Right lobe of liver (tissue), 6 donors: ENCODE results near the gene PRXL2A. TPM values are rescaled to one million over a fixed set of nuclear protein-coding genes. Genes with fewer than 3 reads are reported as not detected.
A peak's percentile ranks its signal among the peaks of the same experiment; 100 is the strongest.
"Not testable (repeated sequence)": the region's sequence is repeated elsewhere in the genome, so short reads cannot be mapped to it uniquely, and the experiment has no call there.

Experiments
- ATAC-seq, 4 donors: fragments of 200-7000 bp; cut with Tn5 transposase; one replicate each; pipeline ENCODE4 v1.9.1; 2020; ENCODE audit warnings: mild to moderate bottlenecking in 4 of 4, moderate library complexity in 4 of 4
- DNase-seq, 3 donors: peaks; one replicate each; pipeline ENCODE4 v3.0.0-alpha.2; 2020
- H3K27ac ChIP-seq, 3 donors: fragments of 200-600 bp; one replicate each; pipeline ENCODE4 v1.8.0; 2022
- H3K27me3 ChIP-seq, 2 donors: fragments of 200-600 bp; one replicate each; pipeline ENCODE4 v1.8.0; 2022
- H3K36me3 ChIP-seq, 4 donors: fragments of 200-600 bp; sonication (generic) in 1 of 4; one replicate each; pipeline versions ENCODE4 v1.5.1 to v1.8.0; 2017 to 2022; ENCODE audit warnings: control low read depth in 1 of 4
- H3K4me1 ChIP-seq, 4 donors: fragments of 200-600 bp; sonication (generic) in 1 of 4; one replicate each; pipeline versions ENCODE4 v1.5.1 to v1.8.0; 2017 to 2022; ENCODE audit warnings: control low read depth in 1 of 4
- H3K4me3 ChIP-seq, 3 donors: fragments of 200-600 bp; one replicate each; pipeline ENCODE4 v1.8.0; 2022
- H3K9me3 ChIP-seq, 4 donors: fragments of 200-600 bp; sonication (generic) in 1 of 4; one replicate each; pipeline versions ENCODE4 v1.5.1 to v1.8.0; 2017 to 2022; ENCODE audit warnings: control low read depth in 1 of 4
- POLR2A ChIP-seq: fragments of 450-650 bp; IDR thresholded peaks from one replicate; pipeline ENCODE4 v1.6.1; 2017; ENCODE audit warnings: antibody characterized with exemption, mild to moderate bottlenecking
- WGBS: methylation state at CpG from one replicate; pipeline ENCODE4 v1.1.6; 2018; ENCODE audit warnings: low coverage, low lambda C conversion rate; ENCODE audit not compliant: insufficient coverage; ENCODE audit errors: missing lambda C conversion rate; 5-methylcytosine and 5-hydroxymethylcytosine counted together
- intact Hi-C, 2 donors: fragments of 100-400 bp; cut with DNase I; formaldehyde crosslinking; loops; one replicate each; pipeline versions ENCODE4 v1.11.2 to v1.14.1; 2022
- long read RNA-seq: library from polyadenylated mRNA; unstranded; transcript quantifications from one replicate; pipeline ENCODE4 v2.0.0, GENCODE V29; 2019
- total RNA-seq, 6 experiments: library from RNA; depleted of rRNA in 2 of 6; stranded (reverse); fragments of >200 nt in 2 of 6; fragmentation: NEBNext Ultra II Directional in 3 of 6; extraction: Animal tissue kit (Norgen Biotek cat#: 25700) in 3 of 6; gene quantifications; one replicate each; pipeline versions ENCODE4 v1.1.0 to v1.2.4, GENCODE V29; 2016 to 2023
- TF ChIP-seq, protein P1 (sequence below), 4 donors: fragments of 200-600 bp in 3 of 4; fragments of 450-650 bp in 1 of 4; IDR thresholded peaks; one replicate each; pipeline versions ENCODE4 v1.5.1 to v1.8.0; 2016 to 2022; ENCODE audit warnings: antibody characterized with exemption in 4 of 4, mild to moderate bottlenecking in 2 of 4
- donor health status: DM: no; HTN: yes; CAD: no.
- donor health status: DM: no; HTN: no; CAD: no.
- donor health status: DM: no; HTN: no; CAD: no.
- donor health status: DM: no; HTN: yes; CAD: no.
- donor health status: DM: no; HTN: yes; CAD: no.

The PRXL2A gene, protein sequence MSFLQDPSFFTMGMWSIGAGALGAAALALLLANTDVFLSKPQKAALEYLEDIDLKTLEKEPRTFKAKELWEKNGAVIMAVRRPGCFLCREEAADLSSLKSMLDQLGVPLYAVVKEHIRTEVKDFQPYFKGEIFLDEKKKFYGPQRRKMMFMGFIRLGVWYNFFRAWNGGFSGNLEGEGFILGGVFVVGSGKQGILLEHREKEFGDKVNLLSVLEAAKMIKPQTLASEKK
- total RNA-seq: 10 to 100 TPM; 41.3 to 89.8 (median 80.5) TPM
- long read RNA-seq, full-length matches to known transcripts: 41 of 47 reads
- long read RNA-seq, partial matches to known transcripts: 3 of 47 reads
- long read RNA-seq, other reads (novel, unspliced or antisense): 3 of 47 reads

DNA sequence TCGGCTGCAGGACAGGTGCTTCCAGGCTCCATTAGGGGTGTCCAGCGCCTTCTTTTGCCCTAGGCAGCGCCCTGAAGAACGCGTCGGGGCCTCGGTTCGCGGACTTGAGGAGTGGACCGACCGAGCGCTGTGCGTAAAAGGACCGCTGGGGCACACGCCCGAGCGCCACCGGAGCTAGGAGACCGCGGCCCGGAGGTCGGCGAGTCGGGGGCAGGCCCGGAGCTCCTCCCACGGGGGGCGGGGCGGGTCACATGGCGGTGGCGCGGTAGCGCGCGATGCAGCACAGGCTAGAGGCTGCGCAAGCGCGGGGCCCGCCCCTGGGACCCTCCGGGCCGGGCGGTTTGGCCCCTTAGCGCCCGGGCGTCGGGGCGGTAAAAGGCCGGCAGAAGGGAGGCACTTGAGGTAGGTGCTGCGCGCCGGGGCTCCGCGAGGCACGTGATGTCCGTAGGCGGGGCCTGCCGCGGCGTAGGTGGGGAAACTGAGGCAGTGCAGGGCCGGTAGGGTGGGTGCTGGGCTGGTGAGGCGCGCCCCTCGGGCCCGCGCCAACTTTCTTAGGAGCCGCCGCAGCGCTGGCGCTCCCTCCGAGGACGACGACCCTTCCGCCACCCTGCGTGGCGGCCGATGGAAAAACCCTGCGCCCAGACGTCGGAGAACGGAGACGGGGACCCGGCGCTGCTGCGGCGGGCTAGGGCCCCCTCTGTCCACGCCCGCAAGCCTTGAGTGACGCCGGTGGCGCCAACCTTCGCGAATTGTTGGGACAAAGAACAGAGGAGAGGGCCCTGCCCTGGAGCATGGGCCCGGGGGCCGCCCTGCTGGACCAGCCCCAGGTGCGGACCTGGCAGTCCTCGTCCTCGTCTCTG is at the start of gene PRXL2A:
PRXL2A (plus strand) TSS at position 310 of the 860 bp plus-strand sequence. CDS start 11,917 bp downstream, outside the sequence.
- Histone ChIP-seq H3K4me3 (peak within 1 kb of the TSS; percentile 69 to 96 (median 95)), H3K27ac (peak within 1 kb of the TSS; percentile 71 to 85 (median 82)), H3K9me3 (no peaks in the 10 kb centered on the region), H3K27me3 (no peaks in the 10 kb centered on the region), H3K4me1 (peaks cover 0 to 51% (median 21%) of the 10 kb centered on the region in 4 donors), H3K36me3 (no peaks in the 10 kb centered on the region)
- peak; percentile 94 for DNase-seq
- intact Hi-C loops: no loop called here
- WGBS: 2% methylated on average over 8 of the region's 96 CpGs
- ATAC-seq: peak; percentile 86 to 93 (median 89)
- TF ChIP-seq POLR2A: peak; percentile 64
- TF ChIP-seq, protein P1, sequence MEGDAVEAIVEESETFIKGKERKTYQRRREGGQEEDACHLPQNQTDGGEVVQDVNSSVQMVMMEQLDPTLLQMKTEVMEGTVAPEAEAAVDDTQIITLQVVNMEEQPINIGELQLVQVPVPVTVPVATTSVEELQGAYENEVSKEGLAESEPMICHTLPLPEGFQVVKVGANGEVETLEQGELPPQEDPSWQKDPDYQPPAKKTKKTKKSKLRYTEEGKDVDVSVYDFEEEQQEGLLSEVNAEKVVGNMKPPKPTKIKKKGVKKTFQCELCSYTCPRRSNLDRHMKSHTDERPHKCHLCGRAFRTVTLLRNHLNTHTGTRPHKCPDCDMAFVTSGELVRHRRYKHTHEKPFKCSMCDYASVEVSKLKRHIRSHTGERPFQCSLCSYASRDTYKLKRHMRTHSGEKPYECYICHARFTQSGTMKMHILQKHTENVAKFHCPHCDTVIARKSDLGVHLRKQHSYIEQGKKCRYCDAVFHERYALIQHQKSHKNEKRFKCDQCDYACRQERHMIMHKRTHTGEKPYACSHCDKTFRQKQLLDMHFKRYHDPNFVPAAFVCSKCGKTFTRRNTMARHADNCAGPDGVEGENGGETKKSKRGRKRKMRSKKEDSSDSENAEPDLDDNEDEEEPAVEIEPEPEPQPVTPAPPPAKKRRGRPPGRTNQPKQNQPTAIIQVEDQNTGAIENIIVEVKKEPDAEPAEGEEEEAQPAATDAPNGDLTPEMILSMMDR (IDR thresholded peaks at IDR 0.05): no peak

DNA sequence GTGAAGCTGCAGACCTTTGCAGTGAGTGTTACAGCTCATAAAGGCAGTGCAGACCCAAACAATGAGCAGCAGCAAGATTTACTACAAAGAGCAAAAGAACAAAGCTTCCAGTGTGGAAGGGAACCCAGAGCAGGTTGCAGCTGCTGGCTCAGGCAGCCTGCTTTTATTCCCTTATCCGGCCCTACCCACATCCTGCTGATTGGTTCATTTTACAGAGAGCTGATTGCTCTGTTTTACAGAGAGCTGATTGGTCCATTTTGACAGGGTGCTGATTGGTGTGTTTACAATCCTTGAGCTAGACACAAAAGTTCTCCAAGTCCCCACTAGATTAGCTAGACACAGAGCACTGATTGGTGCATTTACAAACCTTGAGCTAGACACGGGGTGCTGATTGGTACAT is 49.4 kb upstream of the PRXL2A start:
- intact Hi-C loops, H3K27ac ChIP-seq: not testable (repeated sequence)

DNA sequence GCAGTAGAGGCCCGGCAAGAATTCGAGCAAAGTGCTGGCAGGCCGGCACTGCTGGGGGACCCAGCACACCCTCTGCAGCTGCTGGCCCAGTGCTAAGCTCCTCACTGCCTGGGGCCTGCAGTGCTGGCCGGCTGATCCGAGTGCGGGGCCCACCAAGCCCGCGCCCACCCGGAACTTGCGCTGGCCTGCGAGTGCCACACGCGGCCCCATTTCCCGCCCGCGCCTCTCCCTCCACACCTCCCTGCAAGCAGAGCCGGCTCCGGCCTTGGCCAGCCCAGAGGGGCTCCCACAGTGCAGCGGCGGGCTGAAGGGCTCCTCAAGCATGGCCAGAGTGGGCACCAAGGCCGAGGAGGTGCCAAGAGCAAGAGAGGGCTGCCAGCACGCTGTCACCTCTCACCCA is 48.7 kb upstream of the PRXL2A start:
- Histone ChIP-seq H3K27me3 (no peaks in the 10 kb centered on the region), H3K36me3 (no peaks in the 10 kb centered on the region), H3K4me1 (no peaks in the 10 kb centered on the region), H3K4me3 (no peak overlapping the region), H3K9me3 (no peaks in the 10 kb centered on the region), H3K27ac (no peak overlapping the region)
- no peak for ATAC-seq
- intact Hi-C loops: no loop called here
- WGBS: no CpG with 5 or more reads among the region's 22 CpGs
- TF ChIP-seq, protein P1 (IDR thresholded peaks at IDR 0.05): no peak
- TF ChIP-seq POLR2A: no peak
- DNase-seq: no peak

More for the DNA sequence above, 49.4 kb upstream of the PRXL2A start:
- H3K27me3 ChIP-seq, H3K4me1 ChIP-seq, H3K4me3 ChIP-seq, H3K9me3 ChIP-seq, DNase-seq, H3K36me3 ChIP-seq, ATAC-seq: not testable (repeated sequence)
- 0% methylated on average over 1 of the region's 2 CpGs for WGBS

DNA sequence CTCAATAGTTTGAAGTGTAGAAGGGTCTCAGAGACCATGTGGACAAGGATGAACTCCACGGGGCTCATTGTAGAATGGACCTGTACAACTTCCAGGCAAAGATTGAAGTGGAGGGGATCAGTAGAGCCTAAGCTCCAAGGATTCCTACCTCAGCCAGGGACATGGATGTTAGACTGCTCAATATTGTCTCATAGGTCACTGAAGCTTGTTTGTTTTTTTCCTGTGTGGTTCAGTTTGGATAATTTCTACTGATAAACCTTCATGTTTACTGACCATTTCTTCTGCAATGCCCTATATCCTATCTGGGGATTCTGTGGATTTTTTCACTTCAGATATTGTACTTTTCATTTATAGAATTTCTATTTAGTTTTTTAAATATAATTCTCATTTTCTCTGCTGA is 42.8 kb upstream of the PRXL2A start:
- ATAC-seq: peak; percentile 70 to 80 (median 76)
- Histone ChIP-seq H3K27me3 (no peaks in the 10 kb centered on the region), H3K4me1 (peaks cover 0 to 6% (median 2%) of the 10 kb centered on the region in 4 donors), H3K4me3 (no peak overlapping the region), H3K27ac (no peak overlapping the region), H3K9me3 (no peaks in the 10 kb centered on the region), H3K36me3 (no peaks in the 10 kb centered on the region)
- DNase-seq: no peak
- 0% methylated on average over 1 of the region's 1 CpG for WGBS
- intact Hi-C loops: no loop called here
- TF ChIP-seq, protein P1 (IDR thresholded peaks at IDR 0.05): no peak
- TF ChIP-seq POLR2A: no peak

DNA sequence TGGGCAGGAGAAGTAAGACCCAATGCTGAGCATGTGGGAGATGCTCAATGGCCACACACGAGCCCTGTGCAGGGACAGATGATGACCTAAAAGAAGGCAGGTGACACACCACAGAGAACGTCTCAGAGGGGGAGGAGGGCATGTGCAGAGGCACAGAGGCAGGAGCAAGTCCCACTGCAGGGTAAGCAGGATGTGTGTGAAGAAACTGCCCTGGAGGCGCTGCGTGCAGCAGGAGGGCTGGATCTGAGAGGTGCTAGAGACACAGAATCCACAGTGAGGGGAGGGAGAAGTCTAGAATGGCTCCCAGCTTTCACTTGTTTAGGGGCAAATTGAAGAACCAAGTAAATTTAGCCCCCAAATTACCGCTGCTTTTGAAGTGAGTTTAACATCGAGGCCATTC is 36.9 kb upstream of the PRXL2A start:
- Histone ChIP-seq H3K4me1 (no peaks in the 10 kb centered on the region), H3K4me3 (no peak overlapping the region), H3K9me3 (no peaks in the 10 kb centered on the region), H3K36me3 (no peaks in the 10 kb centered on the region), H3K27me3 (no peaks in the 10 kb centered on the region), H3K27ac (no peak overlapping the region)
- TF ChIP-seq POLR2A: no peak
- TF ChIP-seq, protein P1 (IDR thresholded peaks at IDR 0.05): no peak
- WGBS: 50% methylated on average over 3 of the region's 6 CpGs
- DNase-seq (no peak), ATAC-seq (no peak)
- intact Hi-C loops: no loop called here
